Stimulated activated CD4-positive, alpha-beta T cell treated with anti-CD3 and anti-CD28 coated beads, TNF-alpha, amount 100 ng/mL, for 1 hour (primary cell): Measurements from ENCODE around the gene DDA1.
"Not testable (repeated sequence)": the region's sequence is repeated elsewhere in the genome, so short reads cannot be mapped to it uniquely, and the experiment has no call there.

ENCODE experiments used
- DNase-seq, 3 donors: peaks; one replicate each; pipeline ENCODE4 v3.0.0-alpha.2; 2020; ENCODE audit warnings: low read depth in 3 of 3, low spot score in 1 of 3

Gene DDA1

DNA sequence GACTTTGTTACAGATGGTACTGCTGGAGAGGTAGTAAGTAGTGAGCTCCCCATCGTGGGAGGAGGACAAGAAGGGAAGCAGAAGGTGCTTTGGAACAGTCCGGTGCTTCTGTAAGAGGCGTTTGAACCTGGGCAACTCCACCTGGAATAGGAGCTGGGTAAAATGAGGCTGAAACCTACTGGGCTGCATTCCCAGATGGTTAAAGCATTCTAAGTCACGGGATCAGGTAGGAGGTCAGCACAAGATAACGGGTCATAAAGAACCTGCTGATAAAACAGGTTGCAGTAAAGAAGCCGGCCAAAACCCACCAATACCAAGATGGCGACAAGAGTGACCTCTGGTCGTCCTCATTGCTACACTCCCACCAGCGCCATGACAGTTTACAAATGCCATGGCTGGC is 22.6 kb upstream of the DDA1 start:
- no peak for DNase-seq

DNA sequence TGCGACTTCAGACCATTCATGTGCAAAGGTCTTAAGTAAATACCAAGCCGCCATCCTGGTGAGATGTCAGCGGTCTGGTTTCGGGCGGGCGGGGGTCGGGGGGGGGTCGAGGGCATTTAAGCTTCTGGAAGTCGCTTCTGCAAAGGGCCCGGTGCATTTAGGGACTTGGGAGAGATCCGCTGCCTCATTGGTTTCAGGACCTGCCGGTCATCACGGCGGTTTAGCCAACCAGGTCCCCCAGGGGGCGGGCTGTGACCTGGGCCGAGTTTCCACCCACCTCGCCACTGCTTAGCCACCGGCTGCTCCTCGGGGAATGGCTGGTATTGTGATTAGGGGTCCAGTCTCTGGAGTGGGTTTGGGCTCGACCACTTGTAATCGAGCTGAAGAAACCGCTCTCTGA is 19.9 kb upstream of the DDA1 start:
- no peak for DNase-seq

DNA sequence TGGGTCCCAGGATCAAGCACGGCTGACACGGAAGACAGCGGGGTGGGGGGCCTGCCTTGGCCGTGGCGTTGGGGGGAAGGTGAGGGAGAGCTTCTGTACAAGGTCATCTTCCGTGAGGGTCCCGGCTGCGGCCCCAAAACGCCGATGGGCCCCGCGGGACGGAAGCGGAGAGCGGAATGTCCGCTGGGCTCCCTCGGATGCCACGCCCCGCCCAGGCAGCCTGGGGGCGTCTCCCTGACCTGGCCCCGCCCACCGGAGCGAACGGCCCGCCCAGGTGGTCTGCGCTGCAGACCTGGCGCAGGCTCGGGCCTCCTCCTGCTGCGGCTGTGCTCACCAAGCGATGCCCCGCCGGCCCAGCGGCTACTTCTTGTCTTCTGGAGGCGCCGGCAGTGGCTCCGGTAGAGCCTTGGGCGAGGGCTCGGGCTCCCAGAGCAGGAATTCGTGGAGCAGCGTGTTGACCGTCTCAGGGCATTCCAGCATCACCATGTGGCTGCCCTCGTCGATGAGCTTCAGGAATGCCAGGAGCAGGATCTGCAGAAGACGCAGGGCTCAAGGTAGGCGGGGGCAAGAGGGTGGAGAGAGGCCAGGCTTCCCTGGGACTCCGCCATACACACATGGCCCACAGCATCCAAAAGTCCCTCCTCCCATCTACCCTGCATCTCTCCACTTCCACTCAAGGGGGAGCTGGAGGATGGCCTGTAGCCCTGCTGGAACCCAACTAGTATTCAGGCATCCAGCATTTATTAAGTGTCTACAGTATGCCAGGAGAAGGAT is 16.9 kb upstream of the DDA1 start:
- peak; percentile 36 to 81 (median 49) for DNase-seq

DNA sequence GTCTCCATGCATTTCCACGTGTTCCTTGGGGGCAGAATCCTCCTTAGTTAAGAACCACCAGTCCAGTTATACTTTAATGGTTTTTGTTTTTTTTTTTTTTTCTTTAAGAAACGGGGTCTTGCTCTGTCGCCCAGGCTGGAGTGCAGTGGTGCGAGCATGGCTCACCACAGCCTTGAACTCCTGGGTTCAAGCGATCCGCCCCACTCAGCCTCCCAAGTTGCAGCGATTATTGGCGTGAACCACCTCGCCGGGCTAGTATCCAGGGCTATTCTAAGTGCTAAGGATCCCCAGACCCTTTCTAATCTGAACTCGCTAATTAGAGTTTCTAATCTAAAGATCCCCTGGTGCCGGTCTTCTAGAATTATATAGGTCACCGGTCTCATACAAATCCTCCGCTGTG is 15.8 kb upstream of the DDA1 start:
- no peak for DNase-seq

DNA sequence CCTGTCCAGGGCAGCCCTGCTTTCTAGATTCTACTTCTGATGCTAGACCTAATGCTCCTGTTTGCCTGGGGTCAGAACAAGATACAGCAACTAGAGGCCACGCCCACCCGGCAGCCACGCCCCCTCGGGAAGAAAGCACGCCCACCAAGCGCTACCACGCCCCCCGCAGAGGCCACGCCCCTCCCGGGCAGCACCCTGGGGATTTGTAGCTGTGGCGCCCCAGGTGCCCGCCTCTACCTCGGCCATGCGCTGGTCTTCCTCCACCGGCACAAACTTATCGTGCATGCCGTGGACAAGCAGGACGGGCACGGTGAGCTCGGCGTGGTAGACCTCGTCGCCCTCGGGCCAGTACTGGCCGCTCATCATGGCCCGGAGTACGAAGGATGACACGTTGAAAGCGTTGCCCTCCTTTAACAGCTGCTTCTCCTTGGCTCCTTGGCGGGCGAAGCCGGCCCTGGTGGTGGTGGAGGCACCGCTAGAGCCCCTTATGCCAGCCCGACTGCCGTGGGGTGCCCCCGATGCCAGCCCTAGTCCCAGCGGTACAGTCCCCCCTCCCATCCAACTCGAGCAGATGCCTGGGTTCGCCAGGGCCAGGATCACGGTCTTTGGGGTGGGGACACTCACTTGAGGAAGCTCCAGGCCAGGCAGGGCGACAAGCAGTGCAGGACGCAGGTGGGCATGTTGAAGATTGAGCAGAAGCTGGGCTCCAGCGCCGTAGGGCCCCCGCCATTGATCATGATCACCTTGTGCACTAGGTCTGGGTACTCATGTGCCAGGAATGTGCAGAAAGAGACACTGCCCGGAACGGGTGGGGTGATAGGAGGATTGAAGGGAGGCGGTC is 15.1 kb upstream of the DDA1 start:
- DNase-seq, result peak in 1 of 3 donors; percentile 46

DNA sequence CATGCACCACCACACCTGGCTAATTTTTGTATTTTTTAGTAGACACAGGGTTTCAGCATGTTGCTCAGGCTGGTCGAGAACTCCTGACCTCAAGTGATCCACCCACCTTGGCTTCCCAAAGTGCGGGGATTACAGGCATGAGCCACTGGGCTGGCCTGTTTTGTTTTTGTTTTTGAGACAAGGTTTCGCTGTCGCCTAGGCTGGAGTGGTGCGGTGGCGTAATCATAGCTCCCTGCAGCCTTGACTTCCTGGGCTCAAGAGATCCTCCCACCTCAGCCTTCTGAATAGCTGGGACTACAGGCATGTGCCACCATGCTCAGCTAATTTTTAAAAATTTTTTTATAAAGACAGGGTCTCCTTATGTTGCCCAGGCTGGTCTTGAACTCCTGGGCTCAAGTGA is 13.8 kb upstream of the DDA1 start:
- DNase-seq, result not testable (repeated sequence)

DNA sequence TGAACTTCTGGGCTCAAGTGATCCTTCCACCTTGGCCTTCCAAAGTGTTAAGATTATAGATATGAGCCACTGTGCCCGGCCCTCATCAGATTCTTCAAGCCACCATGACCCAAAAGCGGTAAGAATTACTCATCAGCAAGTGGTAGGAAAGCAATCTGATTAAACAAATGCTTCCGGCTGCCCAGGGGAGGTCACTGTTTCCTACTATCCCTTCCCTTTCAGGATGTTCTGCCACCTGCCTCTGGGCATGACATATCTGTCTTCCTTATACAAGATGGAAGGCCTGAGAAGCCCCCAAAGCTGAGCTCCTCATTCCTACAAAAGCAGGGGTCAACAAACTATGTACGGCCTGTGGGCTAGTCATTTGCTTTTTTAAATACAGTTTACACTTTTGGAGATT is 13.1 kb upstream of the DDA1 start:
- no peak for DNase-seq

DNA sequence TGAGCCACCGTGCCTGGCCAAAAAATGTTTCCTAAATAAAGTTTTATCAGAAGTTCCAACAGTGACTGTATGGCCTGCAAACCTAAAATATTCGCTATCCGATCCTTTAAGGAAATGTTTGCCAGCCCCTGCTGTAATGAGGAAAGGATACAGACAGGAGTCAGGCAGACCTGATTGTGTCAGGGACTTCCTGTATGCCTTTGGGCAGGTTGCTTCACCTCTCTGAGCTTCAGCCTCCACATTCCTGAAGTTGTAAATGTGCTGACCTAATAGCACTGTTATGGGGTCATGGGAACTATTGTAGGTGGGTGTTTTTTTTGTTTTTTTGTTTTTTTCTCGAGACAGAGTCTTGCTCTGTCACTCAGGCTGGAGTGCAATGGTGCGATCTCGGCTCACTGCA is 12.4 kb upstream of the DDA1 start:
- no peak for DNase-seq

DNA sequence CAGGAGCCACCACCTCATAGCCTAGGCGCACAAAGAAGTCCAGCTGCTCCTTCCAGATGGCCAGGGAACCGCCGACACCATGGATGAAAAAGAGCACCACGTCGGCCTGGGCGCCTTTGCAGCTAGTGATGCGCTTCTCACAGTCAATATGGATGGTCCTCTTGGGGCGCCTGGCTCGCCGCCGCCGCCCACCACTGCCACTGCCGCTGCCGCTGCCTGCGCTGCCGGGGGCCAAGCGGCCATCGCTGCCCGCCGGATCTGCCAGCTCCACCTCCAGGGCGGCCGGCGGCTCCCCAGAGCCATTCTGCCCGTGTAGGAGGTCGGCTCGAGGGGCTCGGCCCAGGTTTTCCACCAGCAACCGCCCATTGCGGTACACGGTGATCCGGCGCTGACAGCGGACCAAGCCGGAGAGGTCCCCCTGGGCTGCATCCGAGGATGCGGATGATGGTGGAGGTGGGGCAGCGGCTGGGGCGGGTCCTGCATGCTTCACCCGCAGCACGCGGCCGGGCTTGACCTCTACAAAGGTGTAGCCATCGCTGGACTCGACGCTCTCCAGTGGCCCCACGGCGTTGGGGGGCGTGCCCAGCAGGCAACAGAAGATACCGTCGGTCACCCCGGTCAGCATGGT is 8.3 kb upstream of the DDA1 start:
- DNase-seq, result no peak

DNA sequence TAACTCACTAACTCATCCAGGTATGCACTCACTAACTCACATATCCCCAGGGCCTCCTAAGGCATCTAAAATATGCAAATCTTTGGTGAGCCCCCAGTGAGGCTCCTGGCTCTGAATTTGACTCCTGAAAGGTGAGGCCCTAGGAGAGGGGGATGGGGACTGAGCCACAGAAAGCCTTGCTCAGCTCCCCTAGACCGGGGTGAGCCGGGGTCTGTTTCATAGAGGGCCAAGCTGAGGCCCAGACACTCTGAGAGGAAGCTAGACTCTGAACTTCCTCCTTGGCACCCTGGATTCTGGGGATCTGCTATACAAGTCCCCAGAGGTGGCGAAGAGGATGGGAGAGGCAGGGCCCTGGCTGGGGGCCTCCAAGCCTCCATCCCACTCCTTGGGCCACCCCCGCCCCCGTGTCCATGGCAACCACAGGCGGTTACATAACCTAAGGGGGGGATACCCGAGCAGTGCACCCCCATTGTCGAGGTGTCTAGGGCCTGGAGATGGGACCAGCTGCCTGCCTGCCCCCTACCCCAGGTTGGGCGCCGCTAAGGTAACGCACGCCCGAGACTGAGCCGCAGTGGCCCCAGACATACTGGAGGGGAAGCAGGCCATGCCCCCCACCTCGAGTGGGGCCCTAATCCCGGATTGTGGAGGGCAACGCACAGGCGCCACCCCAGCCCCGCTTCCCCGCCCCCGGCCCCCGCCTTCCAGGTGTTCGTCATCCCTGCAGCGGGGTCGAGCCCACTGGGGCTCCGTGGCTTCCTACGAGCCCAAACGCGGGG is 6.8 kb upstream of the DDA1 start:
- no peak for DNase-seq

DNA sequence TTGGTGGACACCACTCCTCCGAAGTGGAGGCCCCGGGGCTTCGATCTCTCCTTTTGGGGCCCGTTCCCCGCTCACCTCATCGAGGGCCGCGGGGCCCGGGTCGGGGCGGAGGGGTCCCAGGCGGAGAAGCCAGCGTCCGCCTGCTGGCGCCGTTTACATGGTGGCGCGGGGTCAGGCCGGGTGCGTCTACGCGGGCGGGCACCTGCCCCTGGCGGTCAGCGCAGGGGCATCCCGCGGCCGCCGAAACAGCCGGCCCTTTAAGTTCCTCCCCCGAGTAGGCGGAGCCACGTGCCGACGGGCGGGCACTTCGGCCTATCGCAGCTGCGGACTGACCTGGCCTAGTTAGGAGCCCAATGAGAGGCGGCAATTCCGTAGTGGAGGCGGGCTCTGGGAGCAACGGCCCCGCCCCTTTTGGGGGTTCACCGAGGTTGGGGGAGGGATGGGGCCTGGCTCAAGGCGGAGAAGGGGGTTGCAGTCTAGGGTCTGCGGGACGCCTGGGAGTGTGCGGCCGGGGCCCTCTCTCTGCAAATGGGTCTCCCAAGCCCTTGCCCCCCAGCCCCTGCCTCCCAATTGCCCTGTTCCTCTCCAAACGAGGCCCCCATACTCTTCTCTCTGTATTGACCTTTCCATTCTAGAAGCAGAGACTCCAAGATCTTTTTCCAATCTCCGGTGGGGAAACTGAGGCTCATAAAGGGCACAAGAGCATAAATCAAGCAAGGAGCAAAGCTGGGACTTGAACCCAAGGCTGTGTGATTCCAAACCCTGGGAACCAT is 6.0 kb upstream of the DDA1 start, which contains the start of gene ABHD8:
Gene ABHD8 (minus strand): TSS at position 259 of the 773 bp plus-strand sequence. CDS start 1,809 bp downstream, outside the sequence.
- DNase-seq, result peak; percentile 81 to 90 (median 82)

DNA sequence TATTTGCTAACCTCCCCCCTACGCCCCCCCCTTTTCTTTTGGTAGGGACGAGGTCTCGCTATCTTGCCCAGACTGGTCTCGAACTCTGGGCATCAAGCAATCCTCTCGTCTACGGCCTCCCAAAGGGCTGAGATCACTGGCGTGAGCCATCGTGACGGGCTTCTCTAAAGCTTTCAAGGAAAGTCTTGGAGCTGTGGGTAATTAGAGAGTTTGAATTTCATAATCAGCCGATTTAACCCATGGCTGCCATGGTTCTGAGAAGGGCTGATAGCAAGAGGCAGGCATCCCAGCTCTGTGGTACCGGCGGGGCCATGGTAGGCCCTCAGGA is 5.5 kb upstream of the DDA1 start:
- DNase-seq, result no peak

DNA sequence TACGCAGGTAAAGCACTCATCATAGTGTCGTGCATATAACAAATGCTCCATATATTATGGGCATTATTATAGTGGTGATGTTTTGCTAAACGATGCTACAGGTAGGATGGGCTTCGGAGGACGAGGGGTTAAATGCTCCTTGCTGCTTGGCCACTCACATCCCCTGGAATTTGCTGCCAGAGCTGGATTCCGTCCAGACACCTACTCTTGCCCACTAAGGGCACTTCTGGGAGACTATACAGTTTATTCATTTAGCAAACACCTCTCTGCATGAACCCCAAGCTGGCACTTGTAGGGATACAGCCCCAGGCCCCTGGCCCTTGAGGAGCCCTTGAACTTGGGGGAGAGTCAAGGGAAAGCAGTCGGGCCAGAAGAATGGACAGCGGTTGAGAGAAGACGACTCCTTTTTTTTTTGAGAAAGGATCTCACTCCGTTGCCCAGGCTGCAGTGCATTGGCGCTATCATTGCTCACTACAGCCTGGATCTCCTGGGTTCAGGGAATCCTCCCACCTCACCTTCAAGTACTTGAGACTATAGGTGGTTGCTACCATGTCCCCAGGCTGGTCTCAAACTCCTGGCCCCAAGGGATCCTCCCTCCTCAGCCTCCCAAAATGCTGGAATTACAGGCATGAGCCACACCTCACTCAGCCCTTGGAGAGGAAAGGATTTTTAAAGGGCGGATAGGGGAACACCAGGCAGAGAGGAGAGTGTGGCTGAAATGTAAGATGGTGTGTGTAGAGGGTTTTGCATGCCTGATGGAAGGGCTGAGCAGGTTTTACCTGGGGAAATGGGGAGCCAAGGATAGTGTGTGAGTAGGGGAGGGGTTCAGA is 4.8 kb upstream of the DDA1 start:
- no peak for DNase-seq

DNA sequence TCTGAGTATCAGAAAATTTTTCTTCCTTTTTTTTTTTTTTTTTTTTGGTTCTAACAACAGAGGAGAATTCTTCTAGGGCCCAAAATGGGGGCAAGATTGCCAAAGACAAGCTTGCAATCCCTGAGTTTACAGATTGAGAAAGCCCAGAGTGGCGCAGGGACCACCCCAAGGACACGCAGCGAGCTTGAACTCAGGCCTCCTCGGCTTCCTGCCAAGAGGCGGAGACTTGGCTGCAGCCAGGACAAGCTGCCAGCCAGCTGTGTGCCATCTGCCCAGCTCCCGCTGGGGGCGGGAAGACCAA is 4.2 kb upstream of the DDA1 start:
- no peak for DNase-seq

DNA sequence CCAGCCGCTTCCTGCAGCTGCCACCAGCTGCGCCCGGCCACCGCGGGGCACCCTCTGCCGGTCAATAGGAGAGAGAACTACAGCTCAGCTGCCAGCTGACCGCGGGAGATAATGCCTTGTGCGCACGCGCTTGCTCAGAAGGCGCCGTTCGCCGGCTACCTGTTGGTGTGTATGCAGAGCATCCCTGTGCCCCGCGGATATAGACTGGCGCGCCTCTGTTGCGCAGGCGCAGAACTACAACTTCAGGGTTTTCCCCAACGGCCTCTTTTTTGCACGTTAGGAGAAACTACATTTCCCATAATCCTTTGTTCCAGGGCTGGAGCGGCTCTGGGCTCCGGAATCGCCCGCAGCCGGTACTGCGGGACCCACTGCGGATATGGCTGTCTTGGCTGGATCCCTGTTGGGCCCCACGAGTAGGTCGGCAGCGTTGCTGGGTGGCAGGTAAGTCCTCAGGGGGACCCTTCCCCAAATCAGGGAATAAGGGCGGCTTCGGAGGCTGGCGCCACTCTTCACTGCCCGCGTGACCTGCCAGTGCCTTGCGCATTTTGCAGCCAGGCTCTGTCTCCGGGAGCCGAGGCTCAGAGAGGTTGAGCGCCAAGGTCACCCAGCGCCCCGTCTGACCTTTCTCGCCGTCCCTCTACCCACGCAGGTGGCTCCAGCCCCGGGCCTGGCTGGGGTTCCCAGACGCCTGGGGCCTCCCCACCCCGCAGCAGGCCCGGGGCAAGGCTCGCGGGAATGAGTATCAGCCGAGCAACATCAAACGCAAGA is 3.7 kb upstream of the DDA1 start, which contains the start of gene MRPL34:
Gene MRPL34 (plus strand): TSS at position 356 of the 768 bp plus-strand sequence. CDS start 21 bp downstream, at position 377.
- peak; percentile 81 to 93 (median 88) for DNase-seq

DNA sequence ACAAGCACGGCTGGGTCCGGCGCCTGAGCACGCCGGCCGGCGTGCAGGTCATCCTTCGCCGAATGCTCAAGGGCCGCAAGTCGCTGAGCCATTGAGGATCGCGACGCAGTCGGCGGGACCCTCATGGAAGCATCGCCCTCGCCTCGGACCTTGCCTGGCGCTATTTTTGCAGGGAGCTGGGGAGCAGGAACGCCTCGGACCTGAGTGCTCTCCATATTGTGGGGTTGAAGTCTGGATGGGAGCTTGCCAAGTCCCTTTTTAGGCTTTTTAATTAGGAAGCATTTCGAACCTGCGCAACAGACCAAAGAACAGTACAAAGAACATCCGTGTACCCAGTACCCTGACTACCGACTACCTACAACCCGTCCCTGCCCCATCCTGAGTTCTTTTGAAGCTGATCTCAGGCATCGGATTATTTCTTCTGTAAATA is 3.1 kb upstream of the DDA1 start:
- no peak for DNase-seq

DNA sequence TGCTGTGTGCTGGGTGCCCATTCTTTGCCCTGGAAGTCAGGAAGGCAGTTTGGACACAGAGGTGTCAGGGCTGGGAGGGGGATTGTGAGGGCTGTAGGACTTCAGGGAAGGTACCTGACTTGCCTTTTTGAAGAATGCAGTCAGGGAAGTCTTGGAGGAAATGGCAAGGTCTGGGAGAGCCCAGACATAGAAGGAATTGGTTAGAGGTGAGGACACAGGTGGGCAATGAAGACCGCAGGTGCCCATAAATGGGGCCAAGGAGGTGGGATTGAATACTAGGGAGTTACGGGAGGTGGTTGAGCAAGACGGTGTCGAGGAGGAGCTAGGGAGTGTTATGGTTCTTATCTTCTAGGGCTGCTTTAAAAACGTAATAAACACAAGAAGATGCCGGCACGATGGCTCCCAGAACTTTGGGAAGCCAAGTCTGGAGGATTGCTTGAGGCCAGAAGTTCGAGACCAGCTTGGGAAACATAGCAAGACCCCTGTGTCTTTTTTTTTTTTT is 1.4 kb upstream of the DDA1 start:
- DNase-seq, result no peak

DNA sequence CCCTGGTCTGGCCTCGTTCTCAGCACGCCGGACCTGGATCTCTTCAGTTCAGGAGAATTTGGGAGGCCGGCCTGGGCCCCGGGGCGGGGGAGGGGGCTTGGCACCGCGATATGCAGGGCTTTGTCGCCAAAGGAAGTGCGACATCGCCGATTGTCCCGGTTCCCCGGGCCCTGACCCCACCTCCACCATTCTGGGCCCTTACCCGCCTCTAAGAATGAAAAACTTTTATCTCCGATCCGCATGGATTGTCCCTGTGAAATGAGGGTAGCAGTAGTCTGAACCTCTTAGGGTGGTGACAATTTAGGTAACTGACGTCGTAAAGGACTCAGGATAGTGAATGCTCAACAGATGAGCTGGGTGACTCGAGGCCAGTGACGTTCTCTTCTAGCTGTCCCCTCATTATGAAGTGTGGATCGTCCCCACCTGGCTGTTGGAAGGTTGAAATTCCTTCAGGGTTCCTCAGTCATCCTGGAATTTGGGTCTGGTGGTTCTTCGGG is 650 bp downstream of the DDA1 start:
- DNase-seq, result no peak
